DMS114 treated with DMSO at 0.1 percent for 48 hours (cell line): Measurements from ENCODE around the gene PRDX6.
"Not testable (repeated sequence)": the region's sequence is repeated elsewhere in the genome, so short reads cannot be mapped to it uniquely, and the experiment has no call there.

Experiments used
- DNase-seq: peaks from one replicate; lab custom pipeline; 2025; ENCODE audit not compliant: unreplicated experiment; lab: John Stamatoyannopoulos, UW

The PRDX6 gene

GRCh38 chr1:173477286-173478093 lies at the start of gene PRDX6:
PRDX6 (plus strand) TSS chr1:173477335; CDS start chr1:173477398, 63 bp downstream.
- DNase-seq, result peak; percentile 78

GRCh38 chr1:173429471-173430402 lies 47.4 kb upstream of the PRDX6 start:
- DNase-seq, result no peak

DNA sequence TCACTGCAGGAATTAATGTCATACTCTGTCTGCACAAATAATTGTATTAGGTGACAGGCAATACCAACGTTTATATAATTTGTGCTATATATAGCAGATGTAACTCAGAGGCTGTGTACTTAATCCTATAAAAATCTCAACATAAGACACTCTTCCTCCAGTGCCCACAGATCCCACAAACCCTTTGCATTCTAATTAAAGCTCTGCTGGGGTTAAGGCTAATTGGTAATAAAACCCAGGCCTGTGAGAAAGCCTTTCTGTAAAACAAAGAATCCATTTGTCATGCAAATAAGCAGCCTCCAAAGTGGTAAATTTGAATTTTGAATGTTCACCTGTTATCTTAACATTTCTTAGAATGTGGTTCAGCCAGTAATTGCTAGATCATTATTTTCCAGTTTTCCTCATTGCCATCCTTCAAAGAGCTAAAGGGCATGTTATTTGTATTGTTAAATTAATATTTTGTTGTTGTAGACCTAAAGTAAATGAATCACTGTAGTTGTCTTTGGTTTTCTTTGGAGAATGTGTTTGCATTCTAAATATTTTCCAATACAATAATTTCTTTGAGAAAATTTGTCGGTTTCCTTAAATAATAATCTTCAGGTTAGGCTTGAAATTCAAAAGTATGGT lies 46.3 kb upstream of the PRDX6 start:
- no peak for DNase-seq

DNA sequence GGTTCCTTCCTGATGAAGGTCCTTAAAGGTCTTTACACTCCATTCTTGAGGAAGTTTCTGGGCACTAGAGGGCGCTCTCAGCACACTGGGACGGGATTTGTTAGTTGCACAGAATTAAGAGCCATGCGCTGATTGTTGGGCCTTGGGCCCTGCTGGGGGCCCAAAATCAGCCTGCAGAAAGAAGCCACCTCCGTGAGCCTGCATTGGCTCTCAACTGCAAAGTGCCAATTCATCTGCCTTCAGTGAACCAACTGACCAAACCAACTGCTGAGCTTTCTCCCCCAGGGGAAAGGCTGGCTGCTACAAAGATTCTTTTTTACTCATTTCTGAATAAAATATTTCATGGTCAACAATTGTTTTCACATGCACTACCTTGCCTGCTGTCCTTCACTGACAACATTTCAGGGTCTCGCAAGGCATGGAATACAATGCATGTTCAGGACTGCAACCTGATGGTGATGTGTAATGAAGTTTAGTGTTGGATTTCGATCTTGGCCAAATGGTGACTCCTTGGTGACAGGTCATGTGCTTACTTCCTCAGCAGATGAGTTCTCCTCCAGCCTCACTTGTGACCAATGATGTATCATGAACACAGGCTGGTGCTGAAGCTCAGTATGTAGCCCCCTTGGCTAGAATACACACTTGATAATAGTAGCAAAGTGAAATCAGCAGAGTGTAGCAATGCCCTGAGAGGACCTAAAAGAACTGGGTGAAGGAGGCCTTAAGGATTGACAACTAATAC lies 45.7 kb upstream of the PRDX6 start:
- peak; percentile 45 for DNase-seq

DNA sequence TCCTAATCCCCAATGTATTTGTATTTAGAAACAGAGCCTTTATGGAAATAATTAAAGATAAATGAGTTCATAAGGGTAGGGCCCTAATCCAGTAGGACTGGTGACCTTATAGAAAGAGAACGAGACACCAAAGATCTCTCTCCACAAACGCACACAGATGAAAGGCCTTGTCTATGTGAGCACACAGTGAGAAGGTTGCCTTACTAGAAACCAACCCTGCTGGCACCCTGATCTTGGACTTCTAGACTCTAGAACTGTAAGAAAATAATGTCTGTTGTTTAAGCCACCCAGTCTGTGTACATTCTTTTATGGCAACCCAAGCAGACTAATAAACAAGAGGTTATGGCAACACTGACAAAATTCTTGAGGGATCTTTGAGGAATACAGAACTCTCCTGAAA lies 44.8 kb upstream of the PRDX6 start:
- no peak for DNase-seq

- DNase-seq, result no peak
These were observed 43.3 kb upstream of the PRDX6 start for GRCh38 chr1:173433751-173434326.

DNA sequence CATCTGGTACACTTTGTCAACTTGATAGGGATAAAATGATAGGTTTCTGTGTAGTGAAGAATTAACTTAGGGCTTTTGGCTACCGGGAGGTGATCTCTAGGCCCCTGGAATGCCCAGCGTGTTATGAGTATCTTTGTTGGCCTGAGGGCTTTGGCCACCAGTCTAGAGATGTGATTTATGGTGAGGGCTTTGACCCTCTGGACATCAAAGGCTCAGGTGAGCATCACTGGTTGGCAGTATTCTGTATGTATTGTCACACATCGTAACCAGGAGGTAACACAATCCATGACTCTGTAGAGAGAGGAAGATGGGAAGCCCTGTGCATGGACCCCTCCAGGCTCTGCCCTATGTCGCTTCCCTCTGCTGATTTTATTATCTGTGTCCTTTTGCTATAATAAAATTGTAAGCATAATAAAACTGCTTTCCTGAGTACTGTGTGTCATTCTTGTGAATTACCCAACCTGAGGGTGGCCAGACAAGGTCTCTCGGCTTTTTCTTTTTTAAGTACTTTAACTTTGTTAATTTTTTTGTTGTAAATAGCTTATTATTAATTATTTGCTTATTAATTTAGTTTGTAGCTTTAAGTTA lies 40.2 kb upstream of the PRDX6 start:
- DNase-seq, result no peak

- no peak for DNase-seq
These were observed 38.5 kb upstream of the PRDX6 start for GRCh38 chr1:173438675-173439074.

- DNase-seq, result no peak
These were observed 36.7 kb upstream of the PRDX6 start for GRCh38 chr1:173440430-173440829.

GRCh38 chr1:173444757-173445156 lies 32.4 kb upstream of the PRDX6 start:
- no peak for DNase-seq

DNA sequence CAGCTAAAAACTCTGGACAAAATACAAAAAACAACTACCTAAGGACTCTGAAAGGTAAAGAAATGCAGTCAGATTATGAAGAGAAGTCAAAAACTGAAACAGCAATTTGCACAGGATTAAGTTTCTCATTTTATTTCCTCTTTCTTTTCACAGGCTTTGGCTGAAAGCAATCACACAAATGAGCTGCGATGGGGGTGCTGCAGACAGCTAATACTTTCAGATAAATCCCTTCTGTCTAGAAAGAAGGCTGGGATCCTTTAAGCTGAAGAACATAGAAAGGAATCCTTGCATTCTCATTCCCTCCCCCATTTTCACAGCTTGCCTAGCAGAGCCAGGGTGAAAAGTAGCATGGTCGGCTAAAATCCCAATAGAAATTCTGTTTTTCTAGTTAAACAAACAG lies 32.0 kb upstream of the PRDX6 start:
- DNase-seq, result no peak

DNA sequence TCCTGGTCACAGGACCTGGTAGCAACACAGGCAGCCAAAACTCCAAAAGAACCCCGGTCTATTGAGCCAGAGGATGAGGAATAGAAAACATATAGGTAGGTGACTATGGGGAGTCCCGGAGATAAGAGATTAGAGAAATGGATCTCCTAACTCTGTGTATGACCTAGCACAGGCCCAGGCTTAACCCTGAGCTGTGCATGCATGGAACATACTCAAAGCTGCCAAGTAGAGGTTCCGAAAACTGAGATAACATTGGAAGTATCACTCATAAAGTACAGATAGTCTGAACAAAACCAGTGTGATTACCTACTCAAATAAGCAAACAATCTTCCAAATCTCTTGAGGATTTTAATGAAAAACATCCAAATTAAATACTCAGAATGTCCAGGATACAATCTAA lies 31.5 kb upstream of the PRDX6 start:
- no peak for DNase-seq

DNA sequence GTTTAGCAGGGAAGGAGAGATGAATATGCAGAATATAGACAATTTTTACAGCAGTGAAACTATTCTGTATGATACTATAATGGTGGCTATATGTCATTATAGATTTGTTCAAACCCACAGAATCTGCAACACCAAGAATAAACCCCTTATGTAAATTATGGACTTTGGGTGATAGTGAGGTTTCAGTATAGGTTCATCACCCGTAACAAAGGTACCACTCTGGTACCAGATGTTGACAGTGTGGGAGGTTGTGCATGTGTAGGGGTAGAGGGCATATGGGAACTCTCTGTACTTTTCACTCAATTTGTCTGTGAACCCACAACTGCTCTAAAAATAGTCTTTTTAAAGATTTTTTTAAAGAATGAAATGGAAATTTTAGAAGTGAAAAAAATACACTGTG lies 29.9 kb upstream of the PRDX6 start:
- DNase-seq, result no peak

DNA sequence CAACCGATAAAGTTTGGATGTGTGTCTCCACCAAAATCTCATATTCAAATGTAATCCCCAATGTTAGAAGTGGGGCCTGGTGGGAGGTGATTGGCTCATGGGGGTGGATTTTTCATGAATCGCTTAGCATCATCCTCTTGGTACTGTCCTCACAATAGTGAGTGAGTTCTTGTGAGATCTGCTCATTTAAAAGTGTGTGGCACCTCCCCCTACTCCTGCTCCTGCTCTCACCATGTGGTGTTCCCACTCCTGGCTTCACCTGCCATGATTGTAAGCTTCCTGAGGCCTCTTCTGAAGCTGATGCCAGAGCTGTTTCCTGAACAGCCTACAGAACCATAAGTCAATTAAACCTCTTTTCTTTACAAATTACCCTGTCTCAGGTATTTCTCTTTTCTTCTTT lies 28.2 kb upstream of the PRDX6 start:
- DNase-seq, result no peak

DNA sequence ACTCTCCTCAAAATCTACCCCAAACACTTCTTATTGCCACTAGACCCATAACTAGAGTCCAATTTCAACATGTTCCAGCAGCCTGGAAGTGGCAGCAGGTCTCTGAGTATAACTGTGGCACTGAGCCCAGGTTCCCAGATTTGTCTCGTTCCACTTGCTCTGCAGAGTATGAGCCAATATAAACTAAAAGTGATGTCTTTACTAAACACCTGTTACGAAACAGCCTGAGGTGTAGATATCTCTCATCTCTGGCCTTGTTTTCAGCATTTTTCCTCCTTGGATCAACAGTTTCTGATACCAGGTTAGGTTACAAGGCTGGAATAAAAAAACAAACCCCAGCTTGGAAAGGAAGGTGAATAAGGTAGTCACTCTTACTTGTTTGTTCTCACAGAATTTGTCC lies 25.2 kb upstream of the PRDX6 start:
- DNase-seq, result no peak

DNA sequence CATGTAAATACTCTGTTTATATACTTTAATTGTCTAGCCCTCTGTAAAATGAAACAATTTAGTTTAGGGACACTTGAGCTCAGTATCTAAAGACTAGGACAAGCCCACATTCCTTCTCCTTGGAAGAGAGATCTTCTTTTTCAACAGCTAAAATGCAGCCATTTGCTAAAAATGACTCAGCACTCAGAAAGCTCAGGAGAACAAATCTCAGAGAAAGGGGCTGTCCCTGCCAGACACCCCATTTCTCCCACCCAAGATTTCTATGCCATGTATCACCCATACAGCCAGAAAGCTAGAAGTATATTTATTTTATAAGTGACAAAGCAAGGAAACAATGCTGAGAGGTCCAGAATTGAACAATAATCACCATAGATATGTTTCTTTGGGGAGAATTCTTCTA lies 23.2 kb upstream of the PRDX6 start:
- no peak for DNase-seq

- no peak for DNase-seq
These were observed 22.1 kb upstream of the PRDX6 start for GRCh38 chr1:173454966-173455524.

GRCh38 chr1:173459885-173460284 lies 17.2 kb upstream of the PRDX6 start:
- no peak for DNase-seq

DNA sequence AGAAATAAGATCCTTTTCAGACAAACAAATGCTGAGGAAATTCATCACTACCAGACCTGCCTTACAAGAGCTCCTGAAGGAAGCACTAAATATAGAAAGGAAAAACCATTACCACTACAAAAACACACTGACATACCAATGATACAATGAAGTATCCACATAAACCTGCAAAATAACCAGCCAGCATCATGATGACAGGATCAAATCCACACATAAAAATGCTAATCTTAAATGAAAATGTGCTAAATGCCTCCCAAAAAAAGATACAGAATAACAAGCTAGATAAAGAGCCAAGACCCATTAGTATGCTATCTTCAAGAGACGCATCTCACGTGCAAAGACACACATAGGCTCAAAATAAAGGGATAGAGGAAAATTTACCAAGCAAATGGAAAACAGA lies 14.5 kb upstream of the PRDX6 start:
- DNase-seq, result not testable (repeated sequence)

DNA sequence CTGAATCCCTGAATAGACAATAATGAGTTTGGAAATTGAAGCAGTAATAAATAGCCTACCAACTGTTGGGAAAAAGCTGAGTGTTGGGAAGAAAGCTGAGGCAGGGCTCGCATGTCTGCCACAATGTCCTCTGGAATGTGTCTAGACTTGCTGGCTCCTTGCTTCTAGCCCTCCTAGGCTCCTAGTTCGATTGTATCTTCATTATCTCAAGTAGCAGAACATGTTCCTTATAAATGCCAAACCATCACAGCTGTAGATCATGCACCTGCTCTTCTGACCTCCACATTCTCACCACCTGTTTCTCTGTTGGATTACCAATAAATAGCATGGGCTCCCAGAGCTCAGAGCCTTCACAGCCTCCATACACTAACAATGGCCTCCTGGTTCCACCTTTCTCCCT lies 12.9 kb upstream of the PRDX6 start:
- DNase-seq, result not testable (repeated sequence)
